Measurements from ENCODE around the gene SDHAF2. TPM values are rescaled to one million over a fixed set of nuclear protein-coding genes. Genes with fewer than 3 reads are reported as not detected.

The SDHAF2 gene
- total and polyA plus RNA-seq, 9 of the 15 experiments (the other 6 are each of a cell fraction or from before 2014, with no cell fraction given), result 21.2 to 144 (median 40.4) TPM

- Histone ChIP-seq H3K9me1 (ENCODE audit: control insufficient read depth, insufficient read depth, low read length) (no peaks in the 10 kb centered on the region), H2AFZ (ENCODE audit: low read depth, low read length) (no peak overlapping the region), H3K9ac (ENCODE audit: insufficient read depth in 1 of 2, low read depth in 2 of 2, low read length in 2 of 2) (no peak overlapping the region), H3K4me3 (no peak overlapping the region), H4K20me1 (replicated peaks; ENCODE audit: control insufficient read depth, insufficient read depth, low read length) (0 out of 2 replicates have a peak, but pooled peaks cover 6% of the 10 kb centered on the region), H3K9me3 (replicated peaks; ENCODE audit: control insufficient read depth, insufficient read depth, low read depth, low read length) (no peaks in the 10 kb centered on the region), H3K4me1 (replicated peaks in 1 of 2; ENCODE audit: control insufficient read depth in 2 of 2, insufficient read depth in 2 of 2, low read length in 2 of 2) (peaks cover 0 to 4% of the 10 kb centered on the region in 2 experiments; a peak in 2 of 5 replicates), H3K36me3 (ENCODE audit: control insufficient read depth, insufficient read depth, low read length) (peaks cover 57% of the 10 kb centered on the region), H3K27me3 (ENCODE audit: control insufficient read depth in 2 of 2, insufficient read depth in 2 of 2, low read length in 2 of 2) (no peaks in the 10 kb centered on the region; a peak in 1 of 5 replicates), H3K27ac (ENCODE audit: extremely low read depth, low read depth, low read length) (no peak overlapping the region), H3K4me2 (ENCODE audit: insufficient read depth, low read length) (no peak overlapping the region), H3K79me2 (ENCODE audit: control insufficient read depth, insufficient read depth, low read length) (0 out of 3 replicates have a peak, but pooled peaks cover 2% of the 10 kb centered on the region)
- ATAC-seq, result no peak
- 92% methylated on average over 7 of the region's 7 CpGs for WGBS (ENCODE audit: insufficient coverage, low coverage, missing lambda C conversion rate)
- no peak for FAIRE-seq
- ChIA-PET CTCF (ENCODE audit: low intra/inter-chr PET ratio) (no interaction called here), POLR2A (interaction anchor here (0.7 to 3.9 kb wide), 3 partner anchors 18 to 30 kb away, joined by 3 to 32 read pairs (median 3); partner anchors contain the start of genes CPSF7 and SDHAF2)
- in situ Hi-C loops (cut with MboI) (no loop called here), intact Hi-C loops (cut with micrococcal nuclease) (no loop called here)
- no TSS peak for BruUV-seq (replicated peaks)
- no peak for TF ChIP-seq WHSC1 (IDR thresholded peaks at IDR 0.05; ENCODE audit: low read length)
- no peak for TF ChIP-seq HMG20A (CRISPR knock-in tag; conservative IDR thresholded peaks at IDR 0.05)
- TF ChIP-seq HLTF (IDR thresholded peaks at IDR 0.05), result no peak
- TF ChIP-seq ZNF134 (CRISPR knock-in tag; conservative IDR thresholded peaks at IDR 0.05), result no peak
- TF ChIP-seq ZNF318 (IDR thresholded peaks at IDR 0.05; ENCODE audit: borderline replicate concordance in 1 of 2, low read depth in 1 of 2), result no peak
- TF ChIP-seq ZNF232 (CRISPR knock-in tag; IDR thresholded peaks at IDR 0.05), result no peak
- TF ChIP-seq ZNF583 (CRISPR knock-in tag; IDR thresholded peaks at IDR 0.05), result no peak
- no peak for TF ChIP-seq NCOA2 (IDR thresholded peaks at IDR 0.05; ENCODE audit: partially characterized antibody in 2 of 2)
- no peak for TF ChIP-seq CBFA2T3 (IDR thresholded peaks at IDR 0.05)
- TF ChIP-seq MCM5 (IDR thresholded peaks at IDR 0.05; ENCODE audit: low read depth), result no peak
- no peak for TF ChIP-seq ZNF778 (CRISPR knock-in tag; IDR thresholded peaks at IDR 0.05)
- no peak for DNase-seq (ENCODE audit: extremely low read depth in 1 of 4, low spot score in 3 of 4)
Observed at GRCh38 chr11:61448552-61448927, 18.6 kb downstream of the SDHAF2 start.
